ENCODE measurements around the gene PIGH. TPM values are rescaled to one million over a fixed set of nuclear protein-coding genes. Genes with fewer than 3 reads are reported as not detected.
"Not testable (repeated sequence)": the region's sequence is repeated elsewhere in the genome, so short reads cannot be mapped to it uniquely, and the experiment has no call there.

PIGH gene
- total RNA-seq, 6 donors from 2014 or later, result 11.5 to 27.5 (median 23.1) TPM

DNA sequence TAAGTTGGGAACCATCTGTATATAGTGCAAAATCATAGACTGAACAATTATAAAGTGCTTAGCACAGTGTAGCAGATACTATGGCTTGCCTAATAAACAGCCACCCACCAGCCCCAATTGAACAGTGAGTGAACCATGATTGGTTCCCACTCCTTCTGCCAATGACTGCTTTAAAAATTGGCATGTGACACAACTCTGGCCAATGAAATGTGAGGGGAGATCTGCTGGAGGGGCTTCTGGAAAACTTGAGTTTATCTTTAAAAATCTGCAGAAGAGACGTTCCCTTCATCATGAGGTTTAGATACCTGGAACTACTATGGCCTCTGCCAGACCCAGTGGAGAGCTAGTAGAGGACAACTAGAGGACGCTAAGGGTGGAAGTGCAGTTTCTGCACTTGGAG is 4.7 kb downstream of the PIGH start:
- Histone ChIP-seq H3K4me1 (peaks cover under 1 to 12% (median 8%) of the 10 kb centered on the region in 4 donors), H3K36me3 (peaks cover 13 to 42% (median 24%) of the 10 kb centered on the region in 4 donors), H3K27me3 (no peaks in the 10 kb centered on the region), H3K4me3 (no peak overlapping the region), H3K9me3 (no peaks in the 10 kb centered on the region), H3K27ac (no peak overlapping the region)
- ATAC-seq (ENCODE audit: low FRiP score in 2 of 2) (no peak), DNase-seq (no peak)
- no peak for TF ChIP-seq EP300 (IDR thresholded peaks at IDR 0.05)
- TF ChIP-seq, protein P1, sequence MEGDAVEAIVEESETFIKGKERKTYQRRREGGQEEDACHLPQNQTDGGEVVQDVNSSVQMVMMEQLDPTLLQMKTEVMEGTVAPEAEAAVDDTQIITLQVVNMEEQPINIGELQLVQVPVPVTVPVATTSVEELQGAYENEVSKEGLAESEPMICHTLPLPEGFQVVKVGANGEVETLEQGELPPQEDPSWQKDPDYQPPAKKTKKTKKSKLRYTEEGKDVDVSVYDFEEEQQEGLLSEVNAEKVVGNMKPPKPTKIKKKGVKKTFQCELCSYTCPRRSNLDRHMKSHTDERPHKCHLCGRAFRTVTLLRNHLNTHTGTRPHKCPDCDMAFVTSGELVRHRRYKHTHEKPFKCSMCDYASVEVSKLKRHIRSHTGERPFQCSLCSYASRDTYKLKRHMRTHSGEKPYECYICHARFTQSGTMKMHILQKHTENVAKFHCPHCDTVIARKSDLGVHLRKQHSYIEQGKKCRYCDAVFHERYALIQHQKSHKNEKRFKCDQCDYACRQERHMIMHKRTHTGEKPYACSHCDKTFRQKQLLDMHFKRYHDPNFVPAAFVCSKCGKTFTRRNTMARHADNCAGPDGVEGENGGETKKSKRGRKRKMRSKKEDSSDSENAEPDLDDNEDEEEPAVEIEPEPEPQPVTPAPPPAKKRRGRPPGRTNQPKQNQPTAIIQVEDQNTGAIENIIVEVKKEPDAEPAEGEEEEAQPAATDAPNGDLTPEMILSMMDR (IDR thresholded peaks at IDR 0.05), result no peak
- no peak for TF ChIP-seq POLR2AphosphoS5 (IDR thresholded peaks at IDR 0.05)
- TF ChIP-seq POLR2A (IDR thresholded peaks at IDR 0.05), result no peak
- 89 to 95% methylated on average over 2 of the region's 2 CpGs for WGBS, 2 donors

DNA sequence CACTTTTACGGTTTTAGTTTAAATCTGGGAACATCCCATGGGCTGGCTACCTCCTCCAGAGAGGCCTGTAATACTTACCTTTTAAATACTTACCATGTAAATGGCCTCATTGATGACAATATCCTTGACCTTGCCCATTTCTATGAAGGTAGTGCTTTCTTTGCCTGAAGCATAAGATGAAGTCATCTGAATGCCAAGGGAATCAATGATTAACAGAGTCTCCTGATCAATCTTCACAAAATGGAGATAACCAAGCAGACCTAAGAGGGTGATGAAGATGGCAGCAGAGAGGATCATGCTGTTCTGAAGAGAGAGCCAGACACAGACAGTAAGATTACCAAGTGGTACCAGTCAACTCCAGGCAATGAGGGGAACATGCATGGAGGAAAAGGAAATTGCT is 6.4 kb downstream of the PIGH start:
- not testable (repeated sequence) for DNase-seq; ATAC-seq (ENCODE audit: low FRiP score in 2 of 2); H3K27ac ChIP-seq; H3K4me1 ChIP-seq; H3K9me3 ChIP-seq; H3K4me3 ChIP-seq; H3K27me3 ChIP-seq
- peaks cover 16 to 60% (median 30%) of the 10 kb centered on the region in 4 donors for H3K36me3 ChIP-seq
- 33 to 40% methylated on average over 1 of the region's 1 CpG for WGBS, 2 donors

DNA sequence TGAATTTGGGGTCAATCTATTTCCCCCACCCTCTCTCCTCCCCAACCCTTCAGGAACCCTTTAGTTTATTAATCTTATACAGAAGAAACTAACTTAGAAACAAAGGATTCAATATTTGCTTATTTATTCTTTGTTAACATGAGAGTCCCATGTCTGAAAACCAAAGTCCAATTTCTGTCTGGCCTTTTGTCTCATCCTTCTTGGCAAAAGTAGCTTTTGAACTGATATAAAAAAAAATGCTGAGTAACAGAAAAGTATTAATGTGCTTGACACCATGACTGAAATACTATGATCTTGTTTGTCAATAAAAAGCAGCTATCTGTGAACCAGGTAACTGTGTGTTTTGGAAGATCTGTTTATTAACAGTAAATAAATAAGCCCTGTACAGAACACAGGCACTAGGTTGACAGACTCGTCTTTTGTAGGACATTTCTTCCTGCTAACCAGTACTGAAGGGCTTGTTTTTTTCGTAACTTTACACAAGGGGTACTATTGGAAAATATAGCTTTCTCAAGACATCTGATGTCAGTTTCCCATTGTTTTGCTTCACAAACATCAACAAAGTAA is 10.8 kb downstream of the PIGH start:
- Histone ChIP-seq H3K27ac (no peak overlapping the region), H3K9me3 (no peaks in the 10 kb centered on the region), H3K36me3 (peaks cover 16 to 66% (median 35%) of the 10 kb centered on the region in 4 donors), H3K27me3 (no peaks in the 10 kb centered on the region), H3K4me1 (no peaks in the 10 kb centered on the region), H3K4me3 (no peak overlapping the region)
- TF ChIP-seq POLR2A (IDR thresholded peaks at IDR 0.05), result no peak
- TF ChIP-seq, protein P1 (IDR thresholded peaks at IDR 0.05), result no peak
- no peak for TF ChIP-seq POLR2AphosphoS5 (IDR thresholded peaks at IDR 0.05)
- TF ChIP-seq EP300 (IDR thresholded peaks at IDR 0.05), result no peak
- ATAC-seq (ENCODE audit: low FRiP score in 2 of 2) (no peak), DNase-seq (no peak)
- 86 to 96% methylated on average over 2 of the region's 2 CpGs for WGBS, 2 donors

DNA sequence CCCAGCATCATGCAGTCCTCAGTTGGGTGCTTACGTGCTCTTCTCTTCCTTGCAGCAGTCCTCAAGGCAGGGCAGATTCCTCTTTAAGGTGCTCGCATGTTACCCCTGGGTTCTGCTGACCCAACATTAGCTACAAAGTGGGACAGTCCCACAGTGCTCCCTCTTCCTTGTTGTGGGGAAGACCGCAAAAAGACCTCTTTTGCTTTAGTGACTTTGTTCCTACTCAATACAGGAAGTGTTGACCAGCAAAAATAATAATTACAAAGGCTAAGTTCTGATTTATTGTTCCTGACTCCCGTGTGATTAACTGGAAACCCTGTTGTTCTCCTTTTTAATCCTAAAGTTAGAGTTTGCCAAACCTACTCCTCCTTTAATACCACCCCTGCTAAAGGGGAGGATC is 13.7 kb downstream of the PIGH start:
- Histone ChIP-seq H3K36me3 (peaks cover 6 to 38% (median 16%) of the 10 kb centered on the region in 4 donors), H3K4me1 (no peaks in the 10 kb centered on the region), H3K27ac (no peak overlapping the region), H3K4me3 (no peak overlapping the region), H3K9me3 (no peaks in the 10 kb centered on the region), H3K27me3 (no peaks in the 10 kb centered on the region)
- ATAC-seq (ENCODE audit: low FRiP score in 2 of 2) (no peak), DNase-seq (no peak)
- 71 to 76% methylated on average over 4 of the region's 4 CpGs for WGBS, 2 donors
- TF ChIP-seq, protein P1 (IDR thresholded peaks at IDR 0.05), result no peak
- TF ChIP-seq EP300 (IDR thresholded peaks at IDR 0.05), result no peak
- no peak for TF ChIP-seq POLR2AphosphoS5 (IDR thresholded peaks at IDR 0.05)
- no peak for TF ChIP-seq POLR2A (IDR thresholded peaks at IDR 0.05)

DNA sequence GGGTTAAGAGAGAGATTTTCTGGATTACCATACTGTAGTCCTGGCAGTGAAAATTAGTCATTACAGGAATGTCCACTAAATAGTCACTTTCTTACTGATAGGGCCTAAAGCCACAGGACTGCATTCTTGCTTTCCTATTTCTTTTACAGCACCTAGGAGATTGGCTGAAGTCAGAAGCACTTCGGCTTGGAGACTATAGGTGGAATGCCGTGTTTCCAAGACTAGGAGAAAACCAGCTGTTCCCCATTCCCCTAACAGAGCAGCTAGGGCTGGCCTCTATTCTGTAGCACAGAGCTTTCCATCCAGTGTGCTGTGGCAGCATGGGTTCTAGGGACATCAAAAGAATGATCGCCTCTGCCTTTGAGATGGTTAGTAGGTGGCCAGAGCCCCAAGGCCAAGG is 15.1 kb downstream of the PIGH start:
- Histone ChIP-seq H3K27me3 (no peaks in the 10 kb centered on the region), H3K9me3 (no peaks in the 10 kb centered on the region), H3K27ac (no peak overlapping the region), H3K4me1 (no peaks in the 10 kb centered on the region), H3K36me3 (peaks cover 0 to 24% (median 11%) of the 10 kb centered on the region in 4 donors), H3K4me3 (no peak overlapping the region)
- TF ChIP-seq EP300 (IDR thresholded peaks at IDR 0.05) (no peak), POLR2A (IDR thresholded peaks at IDR 0.05) (no peak), POLR2AphosphoS5 (IDR thresholded peaks at IDR 0.05) (no peak)
- TF ChIP-seq, protein P1 (IDR thresholded peaks at IDR 0.05), result no peak
- DNase-seq (no peak), ATAC-seq (ENCODE audit: low FRiP score in 2 of 2) (no peak)
- 88 to 100% methylated on average over 3 of the region's 3 CpGs for WGBS, 2 donors
